Fibroblast of lung (primary cell): ENCODE measurements around the gene SYNPR.

ENCODE experiments used
- EZH2 ChIP-seq: IDR thresholded peaks from 2 replicates; pipeline ENCODE4 v1.5.1; 2012; ENCODE audit warnings: low read length, control low read depth, mild to moderate bottlenecking; ENCODE audit errors: missing control alignments
- TF ChIP-seq, protein P1 (sequence below), 2 donors: IDR thresholded peaks in 1 of 2; conservative IDR thresholded peaks in 1 of 2; 1 replicate in 1 of 2; 2 replicates in 1 of 2; pipeline ENCODE4 v1.5.1; 2011 to 2012; ENCODE audit warnings: low read length in 2 of 2, control low read depth in 1 of 2, inconsistent platforms in 1 of 2, low read depth in 1 of 2, mild to moderate bottlenecking in 1 of 2

DNA sequence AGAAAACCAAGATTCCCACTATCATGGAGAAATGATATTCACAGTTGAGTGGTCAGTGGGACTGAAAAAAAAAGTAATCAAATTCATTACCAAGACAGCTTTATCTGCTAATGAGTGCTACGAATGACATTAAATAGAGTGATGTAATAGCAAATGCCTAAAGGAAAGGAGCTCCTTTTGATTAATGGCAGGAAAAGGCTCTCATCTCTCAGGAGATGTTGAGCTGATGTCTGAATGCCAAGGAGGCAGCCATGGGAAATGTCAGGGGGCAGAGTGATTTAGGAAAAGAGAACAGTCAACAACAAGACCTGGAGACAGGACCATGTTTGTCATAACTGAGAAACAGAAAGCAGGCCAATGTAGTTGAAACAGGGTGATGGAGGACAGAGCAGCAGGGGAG is 277.7 kb downstream of the SYNPR start:
- TF ChIP-seq, protein P1, sequence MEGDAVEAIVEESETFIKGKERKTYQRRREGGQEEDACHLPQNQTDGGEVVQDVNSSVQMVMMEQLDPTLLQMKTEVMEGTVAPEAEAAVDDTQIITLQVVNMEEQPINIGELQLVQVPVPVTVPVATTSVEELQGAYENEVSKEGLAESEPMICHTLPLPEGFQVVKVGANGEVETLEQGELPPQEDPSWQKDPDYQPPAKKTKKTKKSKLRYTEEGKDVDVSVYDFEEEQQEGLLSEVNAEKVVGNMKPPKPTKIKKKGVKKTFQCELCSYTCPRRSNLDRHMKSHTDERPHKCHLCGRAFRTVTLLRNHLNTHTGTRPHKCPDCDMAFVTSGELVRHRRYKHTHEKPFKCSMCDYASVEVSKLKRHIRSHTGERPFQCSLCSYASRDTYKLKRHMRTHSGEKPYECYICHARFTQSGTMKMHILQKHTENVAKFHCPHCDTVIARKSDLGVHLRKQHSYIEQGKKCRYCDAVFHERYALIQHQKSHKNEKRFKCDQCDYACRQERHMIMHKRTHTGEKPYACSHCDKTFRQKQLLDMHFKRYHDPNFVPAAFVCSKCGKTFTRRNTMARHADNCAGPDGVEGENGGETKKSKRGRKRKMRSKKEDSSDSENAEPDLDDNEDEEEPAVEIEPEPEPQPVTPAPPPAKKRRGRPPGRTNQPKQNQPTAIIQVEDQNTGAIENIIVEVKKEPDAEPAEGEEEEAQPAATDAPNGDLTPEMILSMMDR (conservative IDR thresholded peaks at IDR 0.05 in 1 of 2, IDR thresholded peaks at IDR 0.05 in 1 of 2; ENCODE audit: low read depth in 1 of 2, low read length in 2 of 2): no peak
- TF ChIP-seq EZH2: no peak
